ENCODE data around the gene LYSMD2. TPM values are rescaled to one million over a fixed set of nuclear protein-coding genes. Genes with fewer than 3 reads are reported as not detected.
A peak's percentile ranks its signal among the peaks of the same experiment; 100 is the strongest.

Gene LYSMD2
- polyA plus RNA-seq, 3 donors = 3.6 to 4.3 (median 3.7) TPM

GRCh38 chr15:51757450-51757849 is 20.0 kb upstream of the LYSMD2 start:
- no peak for DNase-seq (ENCODE audit: extremely low read depth in 1 of 11, low read depth in 9 of 11, low spot score in 4 of 11)

GRCh38 chr15:51756482-51756881 is 19.0 kb upstream of the LYSMD2 start:
- no peak for DNase-seq (ENCODE audit: extremely low read depth in 1 of 11, low read depth in 9 of 11, low spot score in 4 of 11)

- no peak for DNase-seq (ENCODE audit: extremely low read depth in 1 of 11, low read depth in 9 of 11, low spot score in 4 of 11)
Observed at GRCh38 chr15:51755790-51756189, 18.3 kb upstream of the LYSMD2 start.

- no peak for DNase-seq (ENCODE audit: extremely low read depth in 1 of 11, low read depth in 9 of 11, low spot score in 4 of 11)
Observed at GRCh38 chr15:51754267-51754666, 16.8 kb upstream of the LYSMD2 start.

GRCh38 chr15:51752888-51753287 is 15.4 kb upstream of the LYSMD2 start:
- no peak for DNase-seq (ENCODE audit: extremely low read depth in 1 of 11, low read depth in 9 of 11, low spot score in 4 of 11)

GRCh38 chr15:51751697-51752683 is 14.5 kb upstream of the LYSMD2 start:
- peak in 1 of 11 donors; percentile 21 for DNase-seq (ENCODE audit: extremely low read depth in 1 of 11, low read depth in 9 of 11, low spot score in 4 of 11)

- DNase-seq (ENCODE audit: extremely low read depth in 1 of 11, low read depth in 9 of 11, low spot score in 4 of 11) = peak in 1 of 11 donors; percentile 14
Observed at GRCh38 chr15:51750792-51751696, 13.6 kb upstream of the LYSMD2 start, which contains the start of gene TMOD2. Gene TMOD2, plus strand, starts transcription at chr15:51751597. Its CDS starts 14,845 bp downstream, at chr15:51766442.

- no peak for DNase-seq (ENCODE audit: extremely low read depth in 1 of 11, low read depth in 9 of 11, low spot score in 4 of 11)
Observed at GRCh38 chr15:51750186-51750585, 12.7 kb upstream of the LYSMD2 start.

- no peak for DNase-seq (ENCODE audit: extremely low read depth in 1 of 11, low read depth in 9 of 11, low spot score in 4 of 11)
Observed at GRCh38 chr15:51749307-51749706, 11.9 kb upstream of the LYSMD2 start.

GRCh38 chr15:51739061-51739712 is 1.7 kb upstream of the LYSMD2 start:
- no peak for DNase-seq (ENCODE audit: extremely low read depth in 1 of 11, low read depth in 9 of 11, low spot score in 4 of 11)

- DNase-seq (ENCODE audit: extremely low read depth in 1 of 11, low read depth in 9 of 11, low spot score in 4 of 11) = no peak
Observed at GRCh38 chr15:51738553-51738952, 1.1 kb upstream of the LYSMD2 start.

- DNase-seq (ENCODE audit: extremely low read depth in 1 of 11, low read depth in 9 of 11, low spot score in 4 of 11) = peak in 1 of 11 donors; percentile 25
Observed at GRCh38 chr15:51736751-51737521, 519 bp downstream of the LYSMD2 start.

- no peak for DNase-seq (ENCODE audit: extremely low read depth in 1 of 11, low read depth in 9 of 11, low spot score in 4 of 11)
Observed at GRCh38 chr15:51736069-51736468, 1.4 kb downstream of the LYSMD2 start.

- no peak for DNase-seq (ENCODE audit: extremely low read depth in 1 of 11, low read depth in 9 of 11, low spot score in 4 of 11)
Observed at GRCh38 chr15:51735228-51736010, 2.0 kb downstream of the LYSMD2 start.

- DNase-seq (ENCODE audit: extremely low read depth in 1 of 11, low read depth in 9 of 11, low spot score in 4 of 11) = no peak
Observed at GRCh38 chr15:51732646-51733045, 4.8 kb downstream of the LYSMD2 start.

- DNase-seq (ENCODE audit: extremely low read depth in 1 of 11, low read depth in 9 of 11, low spot score in 4 of 11) = no peak
Observed at GRCh38 chr15:51731549-51732267, 5.7 kb downstream of the LYSMD2 start.

Measured in renal cortex interstitium (tissue), 11 donors.